M059J (cell line): Measurements from ENCODE around the gene GDPD3. TPM values are rescaled to one million over a fixed set of nuclear protein-coding genes. Genes with fewer than 3 reads are reported as not detected.
A peak's percentile ranks its signal among the peaks of the same experiment; 100 is the strongest.

Experiments
- DNase-seq: peaks from one replicate; pipeline ENCODE4 v3.0.0-alpha.2; 2012; ENCODE audit warnings: low read depth
- total RNA-seq: library from RNA; depleted of rRNA; stranded (reverse); fragments of >200 nt; shearing (Covaris generic); gene quantifications from 2 replicates; pipeline ENCODE4 v1.2.3, GENCODE V29; 2014; rRNA removed

GDPD3 gene
- total RNA-seq, 1 experiment from 2014 or later = 0.52 TPM

DNA sequence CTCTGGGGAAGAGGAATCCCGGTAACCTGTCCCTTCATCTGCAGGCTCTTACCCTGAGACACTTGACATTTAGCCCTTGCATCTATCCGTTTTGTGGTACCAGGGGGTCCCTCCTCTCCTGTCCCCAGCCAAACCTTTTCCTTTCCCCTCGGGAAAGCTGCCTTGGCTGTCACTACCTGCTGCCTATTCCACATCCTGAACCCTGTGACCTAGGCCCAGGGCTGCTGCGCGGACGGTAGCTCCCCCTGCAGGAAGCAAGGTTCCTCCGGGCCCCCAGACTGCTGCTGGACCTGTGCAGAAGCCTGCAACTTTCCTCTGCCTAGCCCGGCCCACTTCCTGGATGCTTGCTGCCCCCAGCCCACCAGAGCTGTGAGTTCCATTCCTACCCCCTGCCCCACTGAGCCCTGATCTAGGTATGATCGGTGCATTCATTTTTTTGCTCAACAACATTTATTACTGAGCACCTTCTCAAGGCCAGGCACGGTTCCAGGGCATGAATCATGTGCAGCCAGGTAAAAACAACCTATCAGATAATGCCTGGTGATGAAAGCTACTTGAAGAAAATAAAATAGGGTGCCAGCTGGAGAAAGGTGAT, 58.3 kb downstream of the GDPD3 start:
- DNase-seq = peak; percentile 32

Other genes with a start within 250 kb of the GDPD3 start
- 16.7 and 38.3 TPM in 2 replicates for gene SEZ6L2, start 214.0 kb downstream of the GDPD3 start, total RNA-seq
- 12.1 and 16.1 TPM in 2 replicates for gene ASPHD1, start 213.0 kb downstream of the GDPD3 start, total RNA-seq
- 11.3 and 16.8 TPM in 2 replicates for gene KCTD13, start 187.3 kb downstream of the GDPD3 start, total RNA-seq
- 86.9 and 110 TPM in 2 replicates for gene TMEM219, start 151.5 kb downstream of the GDPD3 start, total RNA-seq
- gene TAOK2, start 139.7 kb downstream of the GDPD3 start, total RNA-seq = 24.1 and 47.4 TPM in 2 replicates
- 17.1 and 19.0 TPM in 2 replicates for gene HIRIP3, start 117.9 kb downstream of the GDPD3 start, total RNA-seq
- gene INO80E, start 117.3 kb downstream of the GDPD3 start, total RNA-seq = 122 and 187 TPM in 2 replicates
- gene DOC2A, start 102.5 kb downstream of the GDPD3 start, total RNA-seq = 0.52 and 0.62 TPM in 2 replicates
- not detected in 2 replicates for gene C16orf92, start 90.3 kb downstream of the GDPD3 start, total RNA-seq
- gene TLCD3B, start 82.3 kb downstream of the GDPD3 start, total RNA-seq = 0.42 TPM in 1 of 2 replicates, not detected in the other
- gene ALDOA, start 47.8 kb downstream of the GDPD3 start, total RNA-seq = 3,016 and 3,039 TPM in 2 replicates
- 143 and 169 TPM in 2 replicates for gene PPP4C, start 37.5 kb downstream of the GDPD3 start, total RNA-seq
- 0.39 TPM in 1 of 2 replicates, not detected in the other for gene TBX6, start 21.6 kb downstream of the GDPD3 start, total RNA-seq
- 6.0 and 23.1 TPM in 2 replicates for gene YPEL3, start 17.3 kb downstream of the GDPD3 start, total RNA-seq
- 38.7 and 42.5 TPM in 2 replicates for gene MAPK3, start 9.7 kb upstream of the GDPD3 start, total RNA-seq
- 7.6 and 8.0 TPM in 2 replicates for gene CORO1A, start 70.1 kb upstream of the GDPD3 start, total RNA-seq
- gene BOLA2B, start 80.1 kb upstream of the GDPD3 start, total RNA-seq = 397 and 526 TPM in 2 replicates
- gene SLX1A, start 80.3 kb upstream of the GDPD3 start, total RNA-seq = 46.2 and 48.2 TPM in 2 replicates
- gene SULT1A3, start 85.7 kb upstream of the GDPD3 start, total RNA-seq = 1.5 and 2.6 TPM in 2 replicates
- 0.42 and 0.71 TPM in 2 replicates for gene NPIPB13, start 134.9 kb upstream of the GDPD3 start, total RNA-seq
- gene CD2BP2, start 241.8 kb upstream of the GDPD3 start, total RNA-seq = 34.8 and 64.7 TPM in 2 replicates